ENCODE data around the gene AHSP.
"Not testable (repeated sequence)": the region's sequence is repeated elsewhere in the genome, so short reads cannot be mapped to it uniquely, and the experiment has no call there.

AHSP gene

GRCh38 chr16:31513884-31514283 is 13.8 kb upstream of the AHSP start:
- H3K4me3 ChIP-seq (ENCODE audit: low read length in 2 of 2), result no peak overlapping the region
- no peaks in the 10 kb centered on the region for H3K9me3 ChIP-seq (ENCODE audit: control insufficient read depth in 2 of 2, low read length in 2 of 2)
- peaks cover 0 to 2% of the 10 kb centered on the region in 2 donors for H3K27me3 ChIP-seq (ENCODE audit: control insufficient read depth in 2 of 2, insufficient read depth in 2 of 2, low read length in 2 of 2)
- H3K9ac ChIP-seq (ENCODE audit: low read depth in 1 of 2, low read length in 2 of 2), result no peak overlapping the region
- no peak overlapping the region for H3K27ac ChIP-seq (ENCODE audit: low read depth in 2 of 2, low read length in 2 of 2)
- H3K4me1 ChIP-seq (ENCODE audit: control insufficient read depth in 2 of 2, insufficient read depth in 2 of 2, low read length in 2 of 2), result peaks cover 4% of the 10 kb centered on the region in 2 donors
- H3K36me3 ChIP-seq (ENCODE audit: control insufficient read depth in 2 of 2, insufficient read depth in 2 of 2, low read length in 2 of 2), result no peaks in the 10 kb centered on the region

DNA sequence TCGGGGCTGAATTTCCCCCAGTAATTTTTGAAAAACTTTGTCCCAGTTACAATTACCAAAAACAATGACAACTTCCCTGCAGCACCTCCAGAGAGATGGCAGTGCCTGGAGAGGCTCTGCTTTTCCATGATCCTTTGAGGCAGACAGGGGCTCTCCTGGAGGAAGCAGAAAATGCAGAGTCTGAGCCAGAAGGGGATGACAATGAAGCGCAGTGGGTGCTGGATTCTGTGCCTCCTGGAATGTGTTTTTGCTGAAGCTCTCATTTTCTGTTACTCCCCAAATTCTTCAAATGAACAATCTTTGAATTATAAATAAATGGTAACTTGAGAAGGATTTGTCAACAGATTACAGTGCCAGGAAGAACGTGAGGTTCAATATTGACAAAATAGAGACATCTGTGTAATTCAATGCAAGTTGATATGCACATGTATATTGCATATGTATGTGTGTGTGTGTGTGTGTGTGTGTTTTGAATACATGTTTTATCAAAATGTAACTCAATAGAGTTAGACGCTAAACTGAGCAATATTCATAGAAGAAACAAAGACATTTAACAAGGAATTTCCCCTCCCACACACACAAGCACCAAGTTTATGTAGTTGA is 9.8 kb upstream of the AHSP start:
- no peaks in the 10 kb centered on the region for H3K9me3 ChIP-seq (ENCODE audit: control insufficient read depth in 2 of 2, low read length in 2 of 2)
- H3K9ac ChIP-seq (ENCODE audit: low read depth in 1 of 2, low read length in 2 of 2), result no peak overlapping the region
- H3K4me3 ChIP-seq (ENCODE audit: low read length in 2 of 2), result no peak overlapping the region
- H3K4me1 ChIP-seq (ENCODE audit: control insufficient read depth in 2 of 2, insufficient read depth in 2 of 2, low read length in 2 of 2), result no peaks in the 10 kb centered on the region
- H3K36me3 ChIP-seq (ENCODE audit: control insufficient read depth in 2 of 2, insufficient read depth in 2 of 2, low read length in 2 of 2), result no peaks in the 10 kb centered on the region
- peaks cover 0 to 2% of the 10 kb centered on the region in 2 donors for H3K27me3 ChIP-seq (ENCODE audit: control insufficient read depth in 2 of 2, insufficient read depth in 2 of 2, low read length in 2 of 2)
- H3K27ac ChIP-seq (ENCODE audit: low read depth in 2 of 2, low read length in 2 of 2), result no peak overlapping the region

- H3K4me1 ChIP-seq (ENCODE audit: control insufficient read depth in 2 of 2, insufficient read depth in 2 of 2, low read length in 2 of 2), result no peaks in the 10 kb centered on the region
- no peaks in the 10 kb centered on the region for H3K36me3 ChIP-seq (ENCODE audit: control insufficient read depth in 2 of 2, insufficient read depth in 2 of 2, low read length in 2 of 2)
- no peak overlapping the region for H3K9ac ChIP-seq (ENCODE audit: low read depth in 1 of 2, low read length in 2 of 2)
- H3K27me3 ChIP-seq (ENCODE audit: control insufficient read depth in 2 of 2, insufficient read depth in 2 of 2, low read length in 2 of 2), result peaks cover 0 to 2% of the 10 kb centered on the region in 2 donors
- no peak overlapping the region for H3K27ac ChIP-seq (ENCODE audit: low read depth in 2 of 2, low read length in 2 of 2)
- H3K4me3 ChIP-seq (ENCODE audit: low read length in 2 of 2), result no peak overlapping the region
- no peaks in the 10 kb centered on the region for H3K9me3 ChIP-seq (ENCODE audit: control insufficient read depth in 2 of 2, low read length in 2 of 2)
Measured at GRCh38 chr16:31519759-31520431, 7.8 kb upstream of the AHSP start.

- H3K9me3 ChIP-seq (ENCODE audit: control insufficient read depth in 2 of 2, low read length in 2 of 2), result no peaks in the 10 kb centered on the region
- no peaks in the 10 kb centered on the region for H3K36me3 ChIP-seq (ENCODE audit: control insufficient read depth in 2 of 2, insufficient read depth in 2 of 2, low read length in 2 of 2)
- no peaks in the 10 kb centered on the region for H3K4me1 ChIP-seq (ENCODE audit: control insufficient read depth in 2 of 2, insufficient read depth in 2 of 2, low read length in 2 of 2)
- H3K4me3 ChIP-seq (ENCODE audit: low read length in 2 of 2), result no peak overlapping the region
- no peak overlapping the region for H3K9ac ChIP-seq (ENCODE audit: low read depth in 1 of 2, low read length in 2 of 2)
- peaks cover 0 to 2% of the 10 kb centered on the region in 2 donors for H3K27me3 ChIP-seq (ENCODE audit: control insufficient read depth in 2 of 2, insufficient read depth in 2 of 2, low read length in 2 of 2)
- no peak overlapping the region for H3K27ac ChIP-seq (ENCODE audit: low read depth in 2 of 2, low read length in 2 of 2)
Measured at GRCh38 chr16:31521368-31521767, 6.3 kb upstream of the AHSP start.

DNA sequence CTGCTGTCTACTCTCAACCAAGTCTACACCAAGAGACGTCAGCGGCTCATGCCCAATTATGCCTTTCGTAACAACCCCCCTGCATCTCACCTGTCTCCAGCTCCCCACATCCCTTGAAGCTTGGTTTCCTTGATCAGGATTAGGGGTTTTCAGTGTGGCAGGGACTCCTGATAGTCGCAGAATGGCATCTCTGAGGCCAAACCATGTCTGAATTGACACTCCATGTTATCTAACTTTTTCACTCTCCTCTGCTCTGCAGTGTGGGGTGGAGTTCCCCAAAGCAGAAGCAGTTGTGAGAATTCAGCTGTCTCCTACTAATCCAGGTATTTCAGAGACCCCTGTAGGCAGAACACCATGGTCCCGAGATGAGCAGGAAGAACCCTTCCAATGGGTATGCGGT is 5.6 kb upstream of the AHSP start:
- H3K4me3 ChIP-seq (ENCODE audit: low read length in 2 of 2), result no peak overlapping the region
- no peaks in the 10 kb centered on the region for H3K27me3 ChIP-seq (ENCODE audit: control insufficient read depth in 2 of 2, insufficient read depth in 2 of 2, low read length in 2 of 2)
- no peak overlapping the region for H3K27ac ChIP-seq (ENCODE audit: low read depth in 2 of 2, low read length in 2 of 2)
- no peak overlapping the region for H3K9ac ChIP-seq (ENCODE audit: low read depth in 1 of 2, low read length in 2 of 2)
- H3K9me3 ChIP-seq (ENCODE audit: control insufficient read depth in 2 of 2, low read length in 2 of 2), result no peaks in the 10 kb centered on the region
- no peaks in the 10 kb centered on the region for H3K4me1 ChIP-seq (ENCODE audit: control insufficient read depth in 2 of 2, insufficient read depth in 2 of 2, low read length in 2 of 2)
- no peaks in the 10 kb centered on the region for H3K36me3 ChIP-seq (ENCODE audit: control insufficient read depth in 2 of 2, insufficient read depth in 2 of 2, low read length in 2 of 2)

DNA sequence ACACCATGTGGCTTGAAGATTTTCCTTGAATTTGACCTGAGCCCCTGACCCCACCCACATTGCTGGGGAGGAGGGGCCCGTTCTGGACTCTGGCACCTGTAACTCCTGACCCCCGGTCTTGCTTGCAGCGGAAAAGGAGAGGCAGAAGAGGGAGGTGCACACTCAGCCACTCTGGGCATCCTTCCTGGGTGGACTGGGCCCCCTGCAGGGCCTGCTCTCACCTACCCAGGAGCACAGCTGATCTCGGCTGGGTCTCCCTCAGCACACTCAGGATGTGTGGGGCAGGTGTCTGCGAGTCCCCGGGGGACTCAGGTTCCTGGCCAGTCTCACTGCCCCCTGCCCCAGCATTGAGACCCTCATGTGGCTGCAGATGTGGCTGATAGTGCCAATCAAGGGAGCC is 3.9 kb upstream of the AHSP start:
- H3K4me3 ChIP-seq (ENCODE audit: low read length in 2 of 2); H3K9ac ChIP-seq (ENCODE audit: low read depth in 1 of 2, low read length in 2 of 2); H3K27ac ChIP-seq (ENCODE audit: low read depth in 2 of 2, low read length in 2 of 2); H3K27me3 ChIP-seq (ENCODE audit: control insufficient read depth in 2 of 2, insufficient read depth in 2 of 2, low read length in 2 of 2); H3K36me3 ChIP-seq (ENCODE audit: control insufficient read depth in 2 of 2, insufficient read depth in 2 of 2, low read length in 2 of 2); H3K9me3 ChIP-seq (ENCODE audit: control insufficient read depth in 2 of 2, low read length in 2 of 2); H3K4me1 ChIP-seq (ENCODE audit: control insufficient read depth in 2 of 2, insufficient read depth in 2 of 2, low read length in 2 of 2): not testable (repeated sequence)

DNA sequence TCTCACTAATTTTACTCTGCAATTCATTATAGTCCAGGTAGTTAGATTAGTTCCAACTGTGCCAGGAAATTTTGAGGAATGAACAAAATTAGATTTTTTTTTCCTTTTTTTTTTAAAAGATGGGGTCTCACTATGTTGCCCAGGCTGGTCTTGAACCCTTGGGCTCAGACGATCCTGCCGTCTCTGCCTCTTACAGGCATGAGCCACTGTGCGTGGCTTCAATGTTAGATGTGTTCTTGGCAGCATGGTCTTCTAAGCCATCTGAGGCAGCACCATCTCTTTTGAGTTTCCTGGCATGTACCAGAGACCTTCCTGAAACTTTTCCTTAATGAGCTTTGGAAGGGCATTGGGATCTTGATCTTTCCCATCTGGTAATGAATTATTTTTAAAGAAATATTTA is 2.6 kb upstream of the AHSP start:
- Histone ChIP-seq H3K4me3 (ENCODE audit: low read length in 2 of 2) (no peak overlapping the region), H3K9ac (ENCODE audit: low read depth in 1 of 2, low read length in 2 of 2) (no peak overlapping the region), H3K4me1 (ENCODE audit: control insufficient read depth in 2 of 2, insufficient read depth in 2 of 2, low read length in 2 of 2) (no peaks in the 10 kb centered on the region), H3K27ac (ENCODE audit: low read depth in 2 of 2, low read length in 2 of 2) (no peak overlapping the region), H3K9me3 (ENCODE audit: control insufficient read depth in 2 of 2, low read length in 2 of 2) (no peaks in the 10 kb centered on the region), H3K36me3 (ENCODE audit: control insufficient read depth in 2 of 2, insufficient read depth in 2 of 2, low read length in 2 of 2) (no peaks in the 10 kb centered on the region), H3K27me3 (ENCODE audit: control insufficient read depth in 2 of 2, insufficient read depth in 2 of 2, low read length in 2 of 2) (peaks cover 9 to 14% of the 10 kb centered on the region in 2 donors)

GRCh38 chr16:31528523-31529107 is 915 bp downstream of the AHSP start:
- Histone ChIP-seq H3K27ac (ENCODE audit: low read depth in 2 of 2, low read length in 2 of 2) (no peak overlapping the region), H3K9me3 (ENCODE audit: control insufficient read depth in 2 of 2, low read length in 2 of 2) (no peaks in the 10 kb centered on the region), H3K4me1 (ENCODE audit: control insufficient read depth in 2 of 2, insufficient read depth in 2 of 2, low read length in 2 of 2) (no peaks in the 10 kb centered on the region), H3K27me3 (ENCODE audit: control insufficient read depth in 2 of 2, insufficient read depth in 2 of 2, low read length in 2 of 2) (peaks cover 12 to 26% of the 10 kb centered on the region in 2 donors), H3K9ac (ENCODE audit: low read depth in 1 of 2, low read length in 2 of 2) (no peak overlapping the region), H3K36me3 (ENCODE audit: control insufficient read depth in 2 of 2, insufficient read depth in 2 of 2, low read length in 2 of 2) (no peaks in the 10 kb centered on the region), H3K4me3 (ENCODE audit: low read length in 2 of 2) (peak overlapping the region; percentile 22 to 50)

GRCh38 chr16:31529108-31529936 is 1.6 kb downstream of the AHSP start:
- no peaks in the 10 kb centered on the region for H3K36me3 ChIP-seq (ENCODE audit: control insufficient read depth in 2 of 2, insufficient read depth in 2 of 2, low read length in 2 of 2)
- H3K9me3 ChIP-seq (ENCODE audit: control insufficient read depth in 2 of 2, low read length in 2 of 2), result no peaks in the 10 kb centered on the region
- peaks cover 12 to 26% of the 10 kb centered on the region in 2 donors for H3K27me3 ChIP-seq (ENCODE audit: control insufficient read depth in 2 of 2, insufficient read depth in 2 of 2, low read length in 2 of 2)
- H3K4me3 ChIP-seq (ENCODE audit: low read length in 2 of 2), result peak overlapping the region; percentile 22 to 50
- H3K27ac ChIP-seq (ENCODE audit: low read depth in 2 of 2, low read length in 2 of 2), result no peak overlapping the region
- no peak overlapping the region for H3K9ac ChIP-seq (ENCODE audit: low read depth in 1 of 2, low read length in 2 of 2)
- H3K4me1 ChIP-seq (ENCODE audit: control insufficient read depth in 2 of 2, insufficient read depth in 2 of 2, low read length in 2 of 2), result no peaks in the 10 kb centered on the region

DNA sequence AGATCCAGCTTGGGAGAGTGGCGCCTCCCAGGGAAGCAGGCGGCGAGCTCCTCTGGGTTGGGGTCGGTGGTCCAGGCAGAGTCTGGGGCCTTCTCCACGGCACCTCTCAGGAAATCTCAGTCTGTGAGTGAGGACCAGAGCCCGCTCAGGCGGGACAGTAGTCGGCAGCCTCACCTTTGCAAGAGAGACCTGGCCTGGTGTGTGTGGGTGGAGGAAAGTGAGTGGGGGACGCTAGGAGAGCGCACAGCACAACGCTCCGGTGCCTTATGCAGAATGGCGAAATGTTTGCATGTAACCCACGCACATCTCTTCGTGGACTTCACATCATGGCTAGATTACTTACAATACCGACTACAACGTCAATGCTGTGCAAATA is 2.2 kb downstream of the AHSP start:
- no peaks in the 10 kb centered on the region for H3K9me3 ChIP-seq (ENCODE audit: control insufficient read depth in 2 of 2, low read length in 2 of 2)

More for the DNA sequence above, 2.2 kb downstream of the AHSP start:
- Histone ChIP-seq H3K27me3 (ENCODE audit: control insufficient read depth in 2 of 2, insufficient read depth in 2 of 2, low read length in 2 of 2) (peaks cover 12 to 26% of the 10 kb centered on the region in 2 donors), H3K9ac (ENCODE audit: low read depth in 1 of 2, low read length in 2 of 2) (no peak overlapping the region), H3K4me3 (ENCODE audit: low read length in 2 of 2) (no peak overlapping the region), H3K27ac (ENCODE audit: low read depth in 2 of 2, low read length in 2 of 2) (no peak overlapping the region), H3K4me1 (ENCODE audit: control insufficient read depth in 2 of 2, insufficient read depth in 2 of 2, low read length in 2 of 2) (no peaks in the 10 kb centered on the region), H3K36me3 (ENCODE audit: control insufficient read depth in 2 of 2, insufficient read depth in 2 of 2, low read length in 2 of 2) (no peaks in the 10 kb centered on the region)
